HepG2 (cell line): ENCODE data around the gene SMIM8. TPM values are rescaled to one million over a fixed set of nuclear protein-coding genes. Genes with fewer than 3 reads are reported as not detected.

ENCODE experiments used
- ATAC-seq: fragments of 200-7000 bp; cut with Tn5 transposase; 3 replicates; pipeline ENCODE4 v1.9.1; 2020; ENCODE audit warnings: mild to moderate bottlenecking, moderate library complexity
- BruUV-seq: library from RNA; stranded (reverse); fragments of 400-500 nt; replicated peaks from 2 replicates; lab custom pipeline; 2021; lab: Mats Ljungman, UMichigan
- CTCF ChIA-PET: fragments of 300-600 bp; formaldehyde crosslinking; extraction: SDS; loops from one replicate; lab custom pipeline; 2021; ENCODE audit warnings: low total read pairs, inconsistent platforms, low intra/inter-chr PET ratio; lab: Yijun Ruan, JAX
- POLR2A ChIA-PET: fragments of 350-600 bp; sonication (Branson Sonifier 250); formaldehyde crosslinking; loops from one replicate; lab custom pipeline; 2020; ENCODE audit warnings: antibody characterized with exemption, inconsistent platforms; lab: Yijun Ruan, JAX
- DNase-seq: peaks from one replicate; pipeline ENCODE4 v3.0.0-alpha.2; 2015; ENCODE audit warnings: low spot score
- FAIRE-seq: peaks from 3 replicates; lab custom pipeline; 2011; peaks lifted over from hg19 to GRCh38; lab: Jason Lieb, UNC
- H2AFZ ChIP-seq: one replicate; pipeline ENCODE4 v1.6.1; 2011; ENCODE audit warnings: low read length, inconsistent platforms
- H3K27ac ChIP-seq: fragments of 300-600 bp; 3 replicates; pipeline ENCODE4 v1.8.0; 2011; ENCODE audit warnings: mixed run types, mild to moderate bottlenecking, mixed read lengths, low read length, inconsistent platforms; ENCODE audit not compliant: insufficient read depth; ENCODE audit errors: extremely low read length
- H3K27me3 ChIP-seq, 2 experiments: fragments of 200-600 bp in 1 of 2; 2 replicates in 1 of 2; 3 replicates in 1 of 2; pipeline versions ENCODE4 v1.6.0 to v1.8.0; 2011; ENCODE audit warnings: low read length in 2 of 2, mild to moderate bottlenecking in 2 of 2, moderate library complexity in 2 of 2, inconsistent platforms in 1 of 2; ENCODE audit not compliant: insufficient read depth in 2 of 2, control insufficient read depth in 1 of 2
- H3K36me3 ChIP-seq, 2 experiments: fragments of 200-600 bp in 1 of 2; replicated peaks in 1 of 2; 2 replicates in 1 of 2; 3 replicates in 1 of 2; pipeline versions ENCODE4 v1.5.1 to v1.8.0; 2011; ENCODE audit warnings: low read length in 2 of 2, inconsistent platforms in 1 of 2; ENCODE audit not compliant: insufficient read depth in 2 of 2, control insufficient read depth in 1 of 2
- H3K4me1 ChIP-seq: 2 replicates; pipeline ENCODE4 v1.5.1; 2012; ENCODE audit warnings: low read length, inconsistent platforms; ENCODE audit not compliant: insufficient read depth
- H3K4me2 ChIP-seq: 2 replicates; pipeline ENCODE4 v1.6.0; 2011; ENCODE audit warnings: low read depth, low read length, inconsistent platforms
- H3K4me3 ChIP-seq, 3 experiments: fragments of 200-600 bp in 1 of 3; sonication (generic), shearing (Covaris generic) in 1 of 3; replicated peaks in 1 of 3; 2 replicates each; pipeline ENCODE4 v1.5.1; 2011 to 2016; ENCODE audit warnings: low read length in 3 of 3, inconsistent platforms in 2 of 3, low read depth in 2 of 3, mild to moderate bottlenecking in 2 of 3, control low read depth in 1 of 3, mixed read lengths in 1 of 3; ENCODE audit not compliant: insufficient read depth in 1 of 3
- H3K79me2 ChIP-seq: one replicate; pipeline ENCODE4 v1.6.1; 2011; ENCODE audit warnings: low read length, inconsistent platforms; ENCODE audit not compliant: insufficient read depth
- H3K9ac ChIP-seq: 2 replicates; pipeline ENCODE4 v1.6.0; 2011; ENCODE audit warnings: mild to moderate bottlenecking, low read depth, low read length, inconsistent platforms; ENCODE audit not compliant: insufficient read depth
- H3K9me3 ChIP-seq: 2 replicates; pipeline ENCODE4 v1.5.1; 2012; ENCODE audit warnings: mild to moderate bottlenecking, low read length
- H4K20me1 ChIP-seq: 2 replicates; pipeline ENCODE4 v1.6.0; 2011; ENCODE audit warnings: inconsistent platforms, mild to moderate bottlenecking, low read length, moderate library complexity; ENCODE audit not compliant: insufficient read depth
- ERF ChIP-seq: IDR thresholded peaks from 2 replicates; pipeline ENCODE4 v1.6.1; 2018; ENCODE audit warnings: missing biosample characterization, missing genetic modification reagents
- FOXP1 ChIP-seq, 2 experiments: fragments of 450-650 bp in 1 of 2; IDR thresholded peaks; 2 replicates each; pipeline ENCODE4 v1.6.1; 2017 to 2018; ENCODE audit warnings: antibody characterized with exemption in 1 of 2
- LCORL ChIP-seq, 2 experiments: fragments of 450-650 bp in 1 of 2; sonication (generic) in 1 of 2; formaldehyde crosslinking in 1 of 2; IDR thresholded peaks; 2 replicates each; pipeline versions ENCODE4 v1.5.0 to v1.6.1; 2017 to 2020; ENCODE audit warnings: antibody characterized with exemption in 1 of 2, missing genetic modification reagents in 1 of 2
- MED1 ChIP-seq: sonication (generic); formaldehyde crosslinking; IDR thresholded peaks from 2 replicates; pipeline ENCODE4 v1.4.0; 2020; ENCODE audit warnings: missing genetic modification reagents
- NFYC ChIP-seq: IDR thresholded peaks from 2 replicates; pipeline ENCODE4 v1.6.1; 2016; ENCODE audit warnings: missing genetic modification reagents, missing compliant biosample characterization
- PHF8 ChIP-seq: sonication (generic); formaldehyde crosslinking; IDR thresholded peaks from 2 replicates; pipeline ENCODE4 v1.5.0; 2020; ENCODE audit warnings: missing genetic modification reagents
- ZBTB43 ChIP-seq: sonication (generic); formaldehyde crosslinking; conservative IDR thresholded peaks from 2 replicates; pipeline ENCODE4 v1.4.0; 2020; ENCODE audit warnings: missing genetic modification reagents
- ZNF138 ChIP-seq: sonication (generic); formaldehyde crosslinking; IDR thresholded peaks from 2 replicates; pipeline ENCODE4 v1.5.0; 2020; ENCODE audit warnings: mild to moderate bottlenecking, low read depth, missing genetic modification reagents
- ZNF326 ChIP-seq: sonication (generic); formaldehyde crosslinking; IDR thresholded peaks from 2 replicates; pipeline ENCODE4 v1.4.0; 2020; ENCODE audit warnings: missing genetic modification reagents, borderline replicate concordance
- ZNF496 ChIP-seq: sonication (generic); formaldehyde crosslinking; IDR thresholded peaks from 2 replicates; pipeline ENCODE4 v1.8.1; 2023; ENCODE audit warnings: mild to moderate bottlenecking, moderate library complexity, missing genetic modification reagents; ENCODE audit not compliant: insufficient replicate concordance
- ZNF703 ChIP-seq: sonication (generic); formaldehyde crosslinking; IDR thresholded peaks from 2 replicates; pipeline ENCODE4 v1.5.1; 2020; ENCODE audit warnings: missing genetic modification reagents, mild to moderate bottlenecking, moderate library complexity, borderline replicate concordance
- ZNF704 ChIP-seq: sonication (generic); formaldehyde crosslinking; IDR thresholded peaks from 2 replicates; pipeline ENCODE4 v1.8.1; 2023; ENCODE audit warnings: mild to moderate bottlenecking, inconsistent platforms, moderate library complexity, missing genetic modification reagents, borderline replicate concordance
- ZNF780A ChIP-seq: sonication (generic); formaldehyde crosslinking; IDR thresholded peaks from 2 replicates; pipeline ENCODE4 v1.8.0; 2022; ENCODE audit warnings: mild to moderate bottlenecking, missing genetic modification reagents, moderate library complexity
- WGBS: methylation state at CpG from one replicate; pipeline ENCODE4 v1.1.6; 2017; ENCODE audit warnings: low lambda C conversion rate; 5-methylcytosine and 5-hydroxymethylcytosine counted together
- in situ Hi-C: cut with HindIII; loops from 2 replicates; pipeline ENCODE4 v1.10.0; 2017; ENCODE audit warnings: low pct_unique_long_range_greater_than_20kb; ENCODE audit not compliant: extremely low pct_ligation_motif_present
- intact Hi-C: fragments of 100-400 bp; cut with micrococcal nuclease; formaldehyde crosslinking; loops from one replicate; pipeline ENCODE4 v1.10.0; 2022; ENCODE audit not compliant: unreplicated experiment
- polyA plus RNA-seq, 8 experiments: library from polyadenylated mRNA; depleted of rRNA in 3 of 8; stranded (reverse) in 7 of 8; unstranded in 1 of 8; fragments of >200 nt; fragmentation: Illumina TruSeq in 4 of 8; extraction: Trizol in 4 of 8; gene quantifications; 2 replicates each; pipeline versions ENCODE4 v1.2.1 to v1.2.3, GENCODE V29; 2011 to 2016; ENCODE audit warnings: low read depth in 4 of 8, missing spikeins in 1 of 8, mixed read lengths in 1 of 8; ENCODE audit not compliant: insufficient read depth in 1 of 8
- total RNA-seq, 5 experiments: library from RNA; depleted of rRNA; stranded (reverse); fragments of >200 nt; fragmentation: Illumina TruSeq; extraction: Trizol; gene quantifications; 2 replicates each; pipeline ENCODE4 v1.2.3, GENCODE V29; 2016; ENCODE audit warnings: low read depth in 1 of 5

The SMIM8 gene
- total and polyA plus RNA-seq, 2 of the 13 experiments (the other 11 are each of a cell fraction or from before 2014, with no cell fraction given), result 4.8 to 10.0 TPM

- TF ChIP-seq NFYC (CRISPR knock-in tag) (no peak), PHF8 (no peak), FOXP1 (IDR thresholded peaks at IDR 0.05) (no peak), FOXP1 (CRISPR knock-in tag; IDR thresholded peaks at IDR 0.05) (no peak), ERF (CRISPR knock-in tag) (no peak), ZNF703 (CRISPR knock-in tag) (no peak), MED1 (CRISPR knock-in tag) (no peak), LCORL (IDR thresholded peaks at IDR 0.05) (no peak), LCORL (CRISPR knock-in tag; IDR thresholded peaks at IDR 0.05) (no peak)
- Histone ChIP-seq H3K4me1 (no peaks in the 10 kb centered on the region), H3K27me3 (no peaks in the 10 kb centered on the region; a peak in 1 of 5 replicates), H3K27ac (no peak overlapping the region), H2AFZ (no peak overlapping the region), H3K4me2 (no peak overlapping the region), H4K20me1 (no peaks in the 10 kb centered on the region), H3K4me3 (no peak overlapping the region), H3K79me2 (no peaks in the 10 kb centered on the region), H3K9ac (no peak overlapping the region), H3K9me3 (no peaks in the 10 kb centered on the region), H3K36me3 (no peaks in the 10 kb centered on the region)
- intact Hi-C loops, result no loop called here
- no peak for FAIRE-seq
- 47% methylated on average over 4 of the region's 4 CpGs for WGBS
- DNase-seq, result no peak
- in situ Hi-C loops, result no loop called here
- no peak for ATAC-seq
- POLR2A ChIA-PET, result no interaction called here
- CTCF ChIA-PET, result no interaction called here
- no TSS peak for BruUV-seq
Observed at GRCh38 chr6:87308970-87309369, 13.4 kb upstream of the SMIM8 start.

- ChIA-PET POLR2A (no interaction called here), CTCF (no interaction called here)
- Histone ChIP-seq H4K20me1 (no peaks in the 10 kb centered on the region), H3K9me3 (no peaks in the 10 kb centered on the region), H2AFZ (no peak overlapping the region), H3K27ac (no peak overlapping the region), H3K79me2 (no peaks in the 10 kb centered on the region), H3K27me3 (no peaks in the 10 kb centered on the region; a peak in 1 of 5 replicates), H3K36me3 (no peaks in the 10 kb centered on the region), H3K4me3 (no peak overlapping the region), H3K4me2 (no peak overlapping the region), H3K4me1 (no peaks in the 10 kb centered on the region), H3K9ac (no peak overlapping the region)
- WGBS, result 3% methylated on average over 1 of the region's 1 CpG
- no peak for DNase-seq
- no TSS peak for BruUV-seq
- in situ Hi-C loops, result no loop called here
- intact Hi-C loops, result no loop called here
- FAIRE-seq, result no peak
- no peak for ATAC-seq
- TF ChIP-seq ZNF326 (CRISPR knock-in tag), result no peak
- TF ChIP-seq ZNF780A, result no peak
- no peak for TF ChIP-seq ZNF138
- no peak for TF ChIP-seq ZNF704 (CRISPR knock-in tag)
- no peak for TF ChIP-seq ZNF496 (CRISPR knock-in tag)
- TF ChIP-seq ZBTB43 (CRISPR knock-in tag), result no peak
Observed at GRCh38 chr6:87312860-87313259, 9.5 kb upstream of the SMIM8 start.
